ENCODE data around the gene MEG3. TPM values are rescaled to one million over a fixed set of nuclear protein-coding genes. Genes with fewer than 3 reads are reported as not detected.

The MEG3 gene
- total RNA-seq, 4 donors from 2014 or later, result 6.0 to 23.7 (median 9.4) TPM

GRCh38 chr14:100841066-100841760, 15.3 kb downstream of the MEG3 start:
- intact Hi-C loops (cut with DNase I), result no loop called here
- Histone ChIP-seq H3K36me3 (no peaks in the 10 kb centered on the region), H3K27ac (no peak overlapping the region), H3K27me3 (no peaks in the 10 kb centered on the region), H3K4me3 (replicated peaks in 1 of 3) (no peak overlapping the region), H3K4me1 (no peaks in the 10 kb centered on the region), H3K9me3 (no peaks in the 10 kb centered on the region)
- no peak for DNase-seq
- TF ChIP-seq POLR2A (IDR thresholded peaks at IDR 0.05) (no peak), CTCF (IDR thresholded peaks at IDR 0.05) (no peak)
- WGBS, 2 donors, result 91 to 94% methylated on average over 19 to 20 of the region's 21 CpGs

- DNase-seq, result no peak
- Histone ChIP-seq H3K27me3 (no peaks in the 10 kb centered on the region), H3K4me1 (no peaks in the 10 kb centered on the region), H3K27ac (no peak overlapping the region), H3K9me3 (no peaks in the 10 kb centered on the region), H3K36me3 (no peaks in the 10 kb centered on the region), H3K4me3 (replicated peaks in 1 of 3) (no peak overlapping the region)
- WGBS, 2 donors, result 82 to 87% methylated on average over 14 to 15 of the region's 15 CpGs
- no peak for TF ChIP-seq CTCF (IDR thresholded peaks at IDR 0.05)
- no peak for TF ChIP-seq POLR2A (IDR thresholded peaks at IDR 0.05)
- intact Hi-C loops (cut with DNase I), result no loop called here
Measured at GRCh38 chr14:100841761-100842403, 16.0 kb downstream of the MEG3 start.

GRCh38 chr14:100842799-100843198, 16.9 kb downstream of the MEG3 start:
- no peak for DNase-seq
- Histone ChIP-seq H3K9me3 (no peaks in the 10 kb centered on the region), H3K27ac (no peak overlapping the region), H3K4me3 (replicated peaks in 1 of 3) (no peak overlapping the region), H3K36me3 (no peaks in the 10 kb centered on the region), H3K4me1 (no peaks in the 10 kb centered on the region), H3K27me3 (no peaks in the 10 kb centered on the region)
- TF ChIP-seq CTCF (IDR thresholded peaks at IDR 0.05) (no peak), POLR2A (IDR thresholded peaks at IDR 0.05) (no peak)
- 73 to 77% methylated on average over 8 of the region's 8 CpGs for WGBS, 2 donors
- intact Hi-C loops (cut with DNase I), result no loop called here

- no peak overlapping the region for H3K27ac ChIP-seq
- no peaks in the 10 kb centered on the region for H3K27me3 ChIP-seq
- TF ChIP-seq CTCF (IDR thresholded peaks at IDR 0.05) (no peak), POLR2A (IDR thresholded peaks at IDR 0.05) (no peak)
- H3K4me1 ChIP-seq, result no peaks in the 10 kb centered on the region
- no peaks in the 10 kb centered on the region for H3K9me3 ChIP-seq
- H3K36me3 ChIP-seq, result no peaks in the 10 kb centered on the region
- WGBS, 2 donors, result 91 to 95% methylated on average over 4 of the region's 4 CpGs
- intact Hi-C loops (cut with DNase I), result no loop called here
- no peak for DNase-seq
- no peak overlapping the region for H3K4me3 ChIP-seq (replicated peaks in 1 of 3)
Measured at GRCh38 chr14:100844082-100844408, 18.1 kb downstream of the MEG3 start.

- TF ChIP-seq POLR2A (IDR thresholded peaks at IDR 0.05), result no peak
- no peak for TF ChIP-seq CTCF (IDR thresholded peaks at IDR 0.05)
- intact Hi-C loops (cut with DNase I), result no loop called here
- Histone ChIP-seq H3K36me3 (no peaks in the 10 kb centered on the region), H3K9me3 (no peaks in the 10 kb centered on the region), H3K27ac (no peak overlapping the region), H3K27me3 (no peaks in the 10 kb centered on the region), H3K4me1 (no peaks in the 10 kb centered on the region), H3K4me3 (replicated peaks in 1 of 3) (no peak overlapping the region)
- no peak for DNase-seq
- WGBS, 2 donors, result 83 to 88% methylated on average over 9 of the region's 9 CpGs
Measured at GRCh38 chr14:100844421-100844820, 18.5 kb downstream of the MEG3 start.

All from thyroid gland (tissue), 4 donors.